IPS-18c (cell line): ENCODE measurements around the gene C1orf115.

Experiments
- H3K4me3 ChIP-seq: 2 replicates; pipeline ENCODE4 v1.7.0; 2013; ENCODE audit warnings: low read depth, mild to moderate bottlenecking, low read length, moderate library complexity; ENCODE audit not compliant: insufficient read depth
- H3K9me3 ChIP-seq: one replicate; pipeline ENCODE4 v1.6.1; 2013; ENCODE audit warnings: mild to moderate bottlenecking, low read length, moderate library complexity; ENCODE audit not compliant: control insufficient read depth, insufficient read depth

The C1orf115 gene

GRCh38 chr1:220689666-220690065, 497 bp upstream of the C1orf115 start:
- H3K9me3 ChIP-seq, result no peaks in the 10 kb centered on the region
- H3K4me3 ChIP-seq, result peak overlapping the region; percentile 84; the same call in 1 of the 2 replicates

- no peaks in the 10 kb centered on the region for H3K9me3 ChIP-seq
- peak overlapping the region; percentile 84 for H3K4me3 ChIP-seq
These were observed 1.0 kb downstream of the C1orf115 start for GRCh38 chr1:220691053-220691684.

GRCh38 chr1:220692436-220693228, 2.5 kb downstream of the C1orf115 start:
- Histone ChIP-seq H3K9me3 (no peaks in the 10 kb centered on the region), H3K4me3 (no peak overlapping the region)

GRCh38 chr1:220694866-220695382, 4.8 kb downstream of the C1orf115 start:
- H3K4me3 ChIP-seq, result no peak overlapping the region
- no peaks in the 10 kb centered on the region for H3K9me3 ChIP-seq

- H3K9me3 ChIP-seq, result no peaks in the 10 kb centered on the region
- no peak overlapping the region for H3K4me3 ChIP-seq
These were observed 5.3 kb downstream of the C1orf115 start for GRCh38 chr1:220695426-220695825.

GRCh38 chr1:220696226-220696862, 6.2 kb downstream of the C1orf115 start:
- Histone ChIP-seq H3K4me3 (no peak overlapping the region), H3K9me3 (no peaks in the 10 kb centered on the region)

- no peak overlapping the region for H3K4me3 ChIP-seq
- H3K9me3 ChIP-seq, result no peaks in the 10 kb centered on the region
These were observed 6.7 kb downstream of the C1orf115 start for GRCh38 chr1:220696863-220697231.

- Histone ChIP-seq H3K4me3 (no peak overlapping the region), H3K9me3 (no peaks in the 10 kb centered on the region)
These were observed 7.2 kb downstream of the C1orf115 start for GRCh38 chr1:220697326-220697725.

GRCh38 chr1:220698607-220699016, 8.4 kb downstream of the C1orf115 start:
- Histone ChIP-seq H3K9me3 (no peaks in the 10 kb centered on the region), H3K4me3 (no peak overlapping the region)

- Histone ChIP-seq H3K4me3 (no peak overlapping the region), H3K9me3 (no peaks in the 10 kb centered on the region)
These were observed 8.9 kb downstream of the C1orf115 start for GRCh38 chr1:220699044-220699443.

- Histone ChIP-seq H3K4me3 (no peak overlapping the region), H3K9me3 (no peaks in the 10 kb centered on the region)
These were observed 10.5 kb downstream of the C1orf115 start for GRCh38 chr1:220700556-220701179.

GRCh38 chr1:220701974-220702373, 11.8 kb downstream of the C1orf115 start:
- Histone ChIP-seq H3K4me3 (no peak overlapping the region), H3K9me3 (no peaks in the 10 kb centered on the region)

- Histone ChIP-seq H3K4me3 (no peak overlapping the region), H3K9me3 (no peaks in the 10 kb centered on the region)
These were observed 12.6 kb downstream of the C1orf115 start for GRCh38 chr1:220702733-220703270.

GRCh38 chr1:220703305-220703704, 13.1 kb downstream of the C1orf115 start:
- Histone ChIP-seq H3K9me3 (no peaks in the 10 kb centered on the region), H3K4me3 (no peak overlapping the region)

- Histone ChIP-seq H3K4me3 (no peak overlapping the region), H3K9me3 (no peaks in the 10 kb centered on the region)
These were observed 15.6 kb downstream of the C1orf115 start for GRCh38 chr1:220705782-220706181.

- Histone ChIP-seq H3K9me3 (no peaks in the 10 kb centered on the region), H3K4me3 (no peak overlapping the region)
These were observed 16.3 kb downstream of the C1orf115 start for GRCh38 chr1:220706480-220706879.

GRCh38 chr1:220707160-220707559, 17.0 kb downstream of the C1orf115 start:
- Histone ChIP-seq H3K4me3 (no peak overlapping the region), H3K9me3 (no peaks in the 10 kb centered on the region)
